ENCODE results near the gene SLC35A4.

The SLC35A4 gene

DNA sequence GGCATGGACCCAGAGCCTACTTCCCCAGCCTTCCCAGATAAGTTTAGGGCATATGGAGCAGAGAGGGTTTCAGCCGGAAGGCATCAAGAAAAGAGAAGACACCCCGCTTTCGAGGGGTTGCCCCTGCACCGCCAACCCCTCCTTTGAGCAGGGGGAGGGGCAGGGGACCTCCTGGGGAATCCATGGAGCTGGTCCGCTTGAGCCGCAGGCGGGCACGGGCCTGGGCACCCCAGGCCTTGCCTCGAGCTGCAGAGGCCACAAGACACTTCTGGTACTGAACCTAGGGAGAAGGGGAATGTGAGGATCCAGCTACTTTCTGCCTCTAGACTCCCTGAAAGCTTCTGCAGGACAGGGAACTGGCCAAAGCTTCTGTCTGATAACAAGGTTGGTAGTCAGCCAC is 6.1 kb upstream of the SLC35A4 start:
- no peak overlapping the region for H2BK5ac ChIP-seq (ENCODE audit: low read depth, low read length, poor library complexity, severe bottlenecking)
- WGBS = 98% methylated on average over 9 of the region's 9 CpGs
- no peak overlapping the region for H3K4me3 ChIP-seq (ENCODE audit: insufficient read depth in 1 of 2, low read depth in 1 of 2, low read length in 2 of 2)
- H3K36me3 ChIP-seq (ENCODE audit: control insufficient read depth in 1 of 2, insufficient read depth in 2 of 2, low read depth in 1 of 2, low read length in 2 of 2) = peaks cover 26 to 47% of the 10 kb centered on the region in 2 experiments
- no peak overlapping the region for H2AFZ ChIP-seq (ENCODE audit: low read depth, low read length)
- no peak overlapping the region for H3K4ac ChIP-seq (ENCODE audit: low read depth in 1 of 2, low read length in 2 of 2)
- H3K14ac ChIP-seq (ENCODE audit: low read length in 2 of 2) = no peak overlapping the region
- H3K27ac ChIP-seq (ENCODE audit: low read length, poor library complexity, severe bottlenecking) = no peak overlapping the region
- H4K8ac ChIP-seq (ENCODE audit: low read length) = peak overlapping the region; percentile 87
- H2BK120ac ChIP-seq (ENCODE audit: low read depth, low read length) = no peak overlapping the region
- no peak overlapping the region for H3K9ac ChIP-seq (ENCODE audit: low read length)
- H2AK5ac ChIP-seq (ENCODE audit: low read length, severe bottlenecking) = peak overlapping the region; percentile 11
- no peaks in the 10 kb centered on the region for H3K27me3 ChIP-seq (ENCODE audit: control insufficient read depth in 1 of 2, insufficient read depth in 1 of 2, low read length in 2 of 2)
- no peak overlapping the region for H3K4me2 ChIP-seq (ENCODE audit: low read length, poor library complexity, severe bottlenecking)
- no peak for DNase-seq
- H3K4me1 ChIP-seq (ENCODE audit: control insufficient read depth, insufficient read depth, low read depth, low read length) = peaks cover 14% of the 10 kb centered on the region
- no peak overlapping the region for H2BK15ac ChIP-seq (ENCODE audit: low read depth, poor library complexity, severe bottlenecking)
- H4K91ac ChIP-seq (ENCODE audit: low read length) = no peak overlapping the region
- no peak overlapping the region for H3K18ac ChIP-seq (ENCODE audit: low read depth in 1 of 2, low read length in 2 of 2)
- no peak overlapping the region for H3K23ac ChIP-seq (ENCODE audit: low read length in 2 of 2)
- H3K9me3 ChIP-seq (ENCODE audit: control insufficient read depth, low read length) = no peaks in the 10 kb centered on the region
- peaks cover 15% of the 10 kb centered on the region for H3K79me1 ChIP-seq (replicated peaks; ENCODE audit: low read length, poor library complexity, severe bottlenecking)
- H2BK12ac ChIP-seq (ENCODE audit: low read length in 2 of 2) = peak overlapping the region in 1 of 2 experiments; percentile 69

- Histone ChIP-seq H3K4me3 (ENCODE audit: insufficient read depth in 1 of 2, low read depth in 1 of 2, low read length in 2 of 2) (no peak overlapping the region), H3K27me3 (ENCODE audit: control insufficient read depth in 1 of 2, insufficient read depth in 1 of 2, low read length in 2 of 2) (no peaks in the 10 kb centered on the region), H4K91ac (ENCODE audit: low read length) (no peak overlapping the region), H3K23ac (ENCODE audit: low read length in 2 of 2) (no peak overlapping the region), H3K27ac (ENCODE audit: low read length, poor library complexity, severe bottlenecking) (no peak overlapping the region), H3K4me2 (ENCODE audit: low read length, poor library complexity, severe bottlenecking) (no peak overlapping the region), H2BK15ac (ENCODE audit: low read depth, poor library complexity, severe bottlenecking) (no peak overlapping the region), H3K9ac (ENCODE audit: low read length) (no peak overlapping the region), H2AK5ac (ENCODE audit: low read length, severe bottlenecking) (no peak overlapping the region), H4K8ac (ENCODE audit: low read length) (no peak overlapping the region), H3K36me3 (ENCODE audit: control insufficient read depth in 1 of 2, insufficient read depth in 2 of 2, low read depth in 1 of 2, low read length in 2 of 2) (peaks cover 26 to 46% of the 10 kb centered on the region in 2 experiments), H2BK12ac (ENCODE audit: low read length in 2 of 2) (no peak overlapping the region), H2BK120ac (ENCODE audit: low read depth, low read length) (no peak overlapping the region), H3K9me3 (ENCODE audit: control insufficient read depth, low read length) (no peaks in the 10 kb centered on the region), H3K18ac (ENCODE audit: low read depth in 1 of 2, low read length in 2 of 2) (no peak overlapping the region), H3K79me1 (replicated peaks; ENCODE audit: low read length, poor library complexity, severe bottlenecking) (peaks cover 20% of the 10 kb centered on the region), H2BK5ac (ENCODE audit: low read depth, low read length, poor library complexity, severe bottlenecking) (no peak overlapping the region), H3K4ac (ENCODE audit: low read depth in 1 of 2, low read length in 2 of 2) (peak overlapping the region in 1 of 2 experiments; percentile 13), H3K4me1 (ENCODE audit: control insufficient read depth, insufficient read depth, low read depth, low read length) (peaks cover 19% of the 10 kb centered on the region), H2AFZ (ENCODE audit: low read depth, low read length) (no peak overlapping the region), H3K14ac (ENCODE audit: low read length in 2 of 2) (no peak overlapping the region)
- no peak for DNase-seq
- WGBS = 90% methylated on average over 10 of the region's 10 CpGs
Measured at GRCh38 chr5:140560227-140560626, 4.4 kb upstream of the SLC35A4 start.

- DNase-seq = no peak
- over 99% methylated on average over 6 of the region's 10 CpGs for WGBS
Measured at GRCh38 chr5:140561753-140562523, 2.7 kb upstream of the SLC35A4 start.

DNA sequence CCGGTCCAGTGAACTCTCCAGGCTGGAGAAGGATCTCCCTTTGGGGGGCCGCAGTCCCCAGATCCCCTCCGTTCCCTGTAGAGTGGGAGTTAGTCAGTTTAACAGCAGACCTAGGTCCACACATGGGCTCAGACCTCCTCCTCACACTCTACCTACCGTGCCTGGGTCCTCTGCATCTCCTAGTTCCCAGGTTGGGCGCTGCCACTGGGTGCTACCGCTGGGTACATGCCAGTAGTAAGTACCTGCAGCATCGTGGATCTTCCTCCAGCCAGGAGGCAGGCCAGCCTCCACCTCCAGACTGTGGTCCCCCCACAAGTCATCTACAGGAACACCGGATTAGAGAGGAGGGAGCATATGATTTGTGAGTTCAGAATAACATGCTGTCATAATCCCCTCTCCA is 1.0 kb upstream of the SLC35A4 start:
- Histone ChIP-seq H4K91ac (ENCODE audit: low read length) (peak overlapping the region; percentile 64), H3K14ac (ENCODE audit: low read length in 2 of 2) (peak overlapping the region in 1 of 2 experiments; percentile 88), H3K4me2 (ENCODE audit: low read length, poor library complexity, severe bottlenecking) (peak overlapping the region; percentile 81), H3K18ac (ENCODE audit: low read depth in 1 of 2, low read length in 2 of 2) (peak overlapping the region; percentile 44 to 81), H2BK15ac (ENCODE audit: low read depth, poor library complexity, severe bottlenecking) (no peak overlapping the region), H3K27me3 (ENCODE audit: control insufficient read depth in 1 of 2, insufficient read depth in 1 of 2, low read length in 2 of 2) (no peaks in the 10 kb centered on the region), H2AK5ac (ENCODE audit: low read length, severe bottlenecking) (peak overlapping the region; percentile 5), H3K27ac (ENCODE audit: low read length, poor library complexity, severe bottlenecking) (no peak overlapping the region), H4K8ac (ENCODE audit: low read length) (peak overlapping the region; percentile 77), H2AFZ (ENCODE audit: low read depth, low read length) (peak overlapping the region; percentile 72), H3K4me3 (ENCODE audit: insufficient read depth in 1 of 2, low read depth in 1 of 2, low read length in 2 of 2) (peak overlapping the region; percentile 17 to 89), H2BK12ac (ENCODE audit: low read length in 2 of 2) (peak overlapping the region; percentile 7 to 25), H3K9ac (ENCODE audit: low read length) (peak overlapping the region; percentile 95), H3K79me1 (replicated peaks; ENCODE audit: low read length, poor library complexity, severe bottlenecking) (peaks cover 49% of the 10 kb centered on the region), H2BK5ac (ENCODE audit: low read depth, low read length, poor library complexity, severe bottlenecking) (no peak overlapping the region), H3K9me3 (ENCODE audit: control insufficient read depth, low read length) (no peaks in the 10 kb centered on the region), H3K36me3 (ENCODE audit: control insufficient read depth in 1 of 2, insufficient read depth in 2 of 2, low read depth in 1 of 2, low read length in 2 of 2) (peaks cover 47 to 65% of the 10 kb centered on the region in 2 experiments), H3K23ac (ENCODE audit: low read length in 2 of 2) (no peak overlapping the region), H3K4me1 (ENCODE audit: control insufficient read depth, insufficient read depth, low read depth, low read length) (peaks cover 30% of the 10 kb centered on the region), H2BK120ac (ENCODE audit: low read depth, low read length) (no peak overlapping the region), H3K4ac (ENCODE audit: low read depth in 1 of 2, low read length in 2 of 2) (peak overlapping the region; percentile 8 to 15)
- no peak for DNase-seq
- WGBS = 82% methylated on average over 8 of the region's 8 CpGs

More at GRCh38 chr5:140561753-140562523, 2.7 kb upstream of the SLC35A4 start:
- Histone ChIP-seq H2BK120ac (ENCODE audit: low read depth, low read length) (no peak overlapping the region), H3K9me3 (ENCODE audit: control insufficient read depth, low read length) (no peaks in the 10 kb centered on the region), H2BK15ac (ENCODE audit: low read depth, poor library complexity, severe bottlenecking) (no peak overlapping the region), H3K4ac (ENCODE audit: low read depth in 1 of 2, low read length in 2 of 2) (no peak overlapping the region), H3K9ac (ENCODE audit: low read length) (peak overlapping the region; percentile 36), H2AK5ac (ENCODE audit: low read length, severe bottlenecking) (no peak overlapping the region), H3K4me3 (ENCODE audit: insufficient read depth in 1 of 2, low read depth in 1 of 2, low read length in 2 of 2) (no peak overlapping the region), H3K36me3 (ENCODE audit: control insufficient read depth in 1 of 2, insufficient read depth in 2 of 2, low read depth in 1 of 2, low read length in 2 of 2) (peaks cover 33 to 56% of the 10 kb centered on the region in 2 experiments), H4K8ac (ENCODE audit: low read length) (no peak overlapping the region), H3K27ac (ENCODE audit: low read length, poor library complexity, severe bottlenecking) (no peak overlapping the region), H3K27me3 (ENCODE audit: control insufficient read depth in 1 of 2, insufficient read depth in 1 of 2, low read length in 2 of 2) (no peaks in the 10 kb centered on the region), H4K91ac (ENCODE audit: low read length) (no peak overlapping the region), H3K18ac (ENCODE audit: low read depth in 1 of 2, low read length in 2 of 2) (no peak overlapping the region), H3K14ac (ENCODE audit: low read length in 2 of 2) (no peak overlapping the region), H3K4me1 (ENCODE audit: control insufficient read depth, insufficient read depth, low read depth, low read length) (peaks cover 25% of the 10 kb centered on the region), H2AFZ (ENCODE audit: low read depth, low read length) (no peak overlapping the region), H2BK12ac (ENCODE audit: low read length in 2 of 2) (no peak overlapping the region), H3K23ac (ENCODE audit: low read length in 2 of 2) (no peak overlapping the region), H3K79me1 (replicated peaks; ENCODE audit: low read length, poor library complexity, severe bottlenecking) (peaks cover 33% of the 10 kb centered on the region), H2BK5ac (ENCODE audit: low read depth, low read length, poor library complexity, severe bottlenecking) (no peak overlapping the region), H3K4me2 (ENCODE audit: low read length, poor library complexity, severe bottlenecking) (no peak overlapping the region)

All from mesenchymal stem cell (in vitro differentiated cells and primary cell).